PC-9 (cell line): ENCODE results near the gene HOMEZ. TPM values are rescaled to one million over a fixed set of nuclear protein-coding genes. Genes with fewer than 3 reads are reported as not detected.

Experiments used
- Bru-seq: library from RNA; stranded (reverse); fragments of 400-500 nt; gene quantifications from one replicate; lab custom pipeline; 2021; lab: Mats Ljungman, UMichigan
- BruChase-seq, 2 experiments: library from RNA; stranded (reverse); fragments of 400-500 nt; gene quantifications; one replicate each; lab custom pipeline; 2021; lab: Mats Ljungman, UMichigan
- BruUV-seq: library from RNA; stranded (reverse); fragments of 400-500 nt; replicated peaks from 2 replicates; lab custom pipeline; 2021; lab: Mats Ljungman, UMichigan
- CTCF ChIA-PET: fragments of 300-600 bp; sonication (Branson Sonifier 250); formaldehyde crosslinking; loops from one replicate; lab custom pipeline; 2022; ENCODE audit warnings: antibody characterized with exemption; lab: Charles Lee
- POLR2A ChIA-PET: fragments of 300-600 bp; sonication (Branson Sonifier 250); formaldehyde crosslinking; loops from one replicate; lab custom pipeline; 2022; ENCODE audit warnings: antibody characterized with exemption; ENCODE audit not compliant: unreplicated experiment; lab: Charles Lee
- DNase-seq, 2 experiments: peaks; one replicate each; pipeline versions ENCODE4 v3.0.0 to v3.0.0-alpha.2; 2015 to 2022; ENCODE audit warnings: mixed read lengths in 1 of 2
- H2AFZ ChIP-seq: fragments of 200-600 bp; sonication (generic); 2 replicates; pipeline ENCODE4 v1.8.1; 2017; ENCODE audit warnings: antibody characterized with exemption
- H3F3A ChIP-seq: fragments of 200-600 bp; sonication (generic); 2 replicates; pipeline ENCODE4 v1.8.1; 2017; ENCODE audit warnings: antibody characterized with exemption, mild to moderate bottlenecking, low read depth; ENCODE audit not compliant: insufficient read depth
- H3K27ac ChIP-seq: fragments of 200-600 bp; sonication (generic); 2 replicates; pipeline ENCODE4 v1.6.1; 2016; ENCODE audit warnings: mixed run types
- H3K27me3 ChIP-seq: fragments of 200-600 bp; sonication (generic); 2 replicates; pipeline ENCODE4 v1.6.1; 2016; ENCODE audit warnings: low read depth, mixed run types; ENCODE audit not compliant: insufficient read depth
- H3K36me3 ChIP-seq: fragments of 200-600 bp; sonication (generic); 2 replicates; pipeline ENCODE4 v1.6.1; 2016; ENCODE audit warnings: low read depth, mixed run types
- H3K4me1 ChIP-seq: fragments of 200-600 bp; sonication (generic); replicated peaks from 2 replicates; pipeline ENCODE4 v1.6.1; 2016; ENCODE audit warnings: mixed run types; ENCODE audit not compliant: insufficient read depth
- H3K4me2 ChIP-seq: fragments of 200-600 bp; sonication (generic); 2 replicates; pipeline ENCODE4 v1.6.1; 2017; ENCODE audit warnings: mixed run types
- H3K4me3 ChIP-seq: fragments of 200-600 bp; sonication (generic); 2 replicates; pipeline ENCODE4 v1.6.1; 2016; ENCODE audit warnings: mixed run types
- H3K79me2 ChIP-seq: fragments of 200-600 bp; sonication (generic); 2 replicates; pipeline ENCODE4 v1.6.1; 2017; ENCODE audit warnings: low read depth, mixed run types
- H3K9me2 ChIP-seq: fragments of 200-600 bp; sonication (generic); 2 replicates; pipeline ENCODE4 v1.8.1; 2017; ENCODE audit warnings: mild to moderate bottlenecking; ENCODE audit not compliant: insufficient read depth
- H3K9me3 ChIP-seq: fragments of 200-600 bp; sonication (generic); 2 replicates; pipeline ENCODE4 v1.8.1; 2016; ENCODE audit warnings: low read depth; ENCODE audit not compliant: insufficient read depth
- H4K20me1 ChIP-seq: fragments of 200-600 bp; sonication (generic); 2 replicates; pipeline ENCODE4 v1.8.1; 2017; ENCODE audit not compliant: insufficient read depth
- EZH2 ChIP-seq: fragments of 200-600 bp; sonication (generic); IDR thresholded peaks from 2 replicates; pipeline ENCODE4 v1.8.0; 2017; ENCODE audit warnings: antibody characterized with exemption, low read depth
- intact Hi-C: fragments of 100-400 bp; cut with micrococcal nuclease; formaldehyde crosslinking; loops from one replicate; pipeline ENCODE4 v1.10.0; 2022; ENCODE audit not compliant: unreplicated experiment
- long read RNA-seq: library from polyadenylated mRNA; stranded (forward); transcript quantifications from one replicate; pipeline ENCODE4 v2.0.0, GENCODE V29; 2022
- total RNA-seq: library from RNA; stranded (reverse); gene quantifications from 2 replicates; pipeline ENCODE4 v1.2.3, GENCODE V29; 2021
- TF ChIP-seq, protein P1 (sequence below): fragments of 200-600 bp; sonication (generic); conservative IDR thresholded peaks from 2 replicates; pipeline ENCODE4 v1.6.1; 2017; ENCODE audit warnings: mixed run types, antibody characterized with exemption, mild to moderate bottlenecking, moderate library complexity

The HOMEZ gene, protein sequence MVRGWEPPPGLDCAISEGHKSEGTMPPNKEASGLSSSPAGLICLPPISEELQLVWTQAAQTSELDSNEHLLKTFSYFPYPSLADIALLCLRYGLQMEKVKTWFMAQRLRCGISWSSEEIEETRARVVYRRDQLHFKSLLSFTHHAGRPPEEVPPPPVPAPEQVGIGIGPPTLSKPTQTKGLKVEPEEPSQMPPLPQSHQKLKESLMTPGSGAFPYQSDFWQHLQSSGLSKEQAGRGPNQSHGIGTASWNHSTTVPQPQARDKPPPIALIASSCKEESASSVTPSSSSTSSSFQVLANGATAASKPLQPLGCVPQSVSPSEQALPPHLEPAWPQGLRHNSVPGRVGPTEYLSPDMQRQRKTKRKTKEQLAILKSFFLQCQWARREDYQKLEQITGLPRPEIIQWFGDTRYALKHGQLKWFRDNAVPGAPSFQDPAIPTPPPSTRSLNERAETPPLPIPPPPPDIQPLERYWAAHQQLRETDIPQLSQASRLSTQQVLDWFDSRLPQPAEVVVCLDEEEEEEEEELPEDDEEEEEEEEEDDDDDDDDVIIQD
- total RNA-seq (14.0 TPM in 2 replicates), Bru-seq, nascent RNA (percentile 56 among the genes with signal in this experiment), BruChase-seq, experiment 1, labeled RNA remaining after a 2-hour chase (percentile 57 among the genes with signal in this experiment), BruChase-seq, experiment 2, labeled RNA remaining after a 6-hour chase (percentile 49 among the genes with signal in this experiment)
- long read RNA-seq, full-length matches to known transcripts, result 5 of 14 reads
- long read RNA-seq, partial matches to known transcripts, result 2 of 14 reads
- long read RNA-seq, other reads (novel, unspliced or antisense), result 7 of 14 reads

DNA sequence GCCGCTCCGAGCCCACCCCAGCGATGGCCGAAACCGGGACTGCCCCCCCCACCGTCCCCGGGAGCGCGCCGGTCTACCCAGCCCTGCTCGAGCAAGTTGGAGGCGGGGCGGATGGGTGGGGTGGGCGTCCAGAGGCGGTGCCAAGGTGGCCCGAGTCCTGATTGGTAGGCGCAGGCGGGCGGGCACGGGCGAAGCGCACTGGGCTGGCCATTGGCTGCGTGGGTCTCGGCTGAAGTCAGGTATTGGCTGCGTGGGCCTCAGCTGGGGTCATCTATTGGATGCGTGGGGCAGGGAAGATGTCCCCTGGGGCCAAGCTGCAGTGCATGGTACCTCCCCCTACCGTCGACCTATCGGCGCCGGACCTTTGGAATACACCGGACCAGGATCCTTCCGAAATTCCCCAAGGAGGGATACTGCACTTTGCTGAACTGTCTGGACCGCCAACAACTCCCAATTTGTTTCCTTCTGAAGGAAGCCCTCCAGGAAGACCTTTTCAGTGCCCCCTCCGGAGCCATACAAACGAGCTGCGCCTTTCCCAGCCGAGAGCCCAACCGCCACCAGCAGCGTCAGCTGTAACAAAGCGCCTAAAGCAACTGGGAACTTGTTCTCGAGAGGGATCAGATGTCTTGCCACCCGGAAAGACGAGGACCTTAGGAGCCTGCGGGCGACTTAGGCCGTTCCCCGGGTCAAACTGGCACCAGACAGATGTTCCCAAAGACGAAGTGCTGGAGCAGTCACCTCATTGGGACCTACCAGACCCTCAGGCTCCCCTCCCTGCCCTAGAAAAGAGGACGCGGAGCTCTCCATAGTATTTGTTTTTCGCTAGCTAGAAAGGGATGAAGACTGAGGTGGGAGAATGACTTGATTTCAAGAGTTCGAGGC is at the start of gene HOMEZ:
Gene HOMEZ, minus strand, starts transcription at position 113 of the 882 bp plus-strand sequence. CDS start 180 bp downstream, outside the sequence.
- no peaks in the 10 kb centered on the region for H4K20me1 ChIP-seq
- peak; percentile 91 to 96 for DNase-seq
- H3F3A ChIP-seq, result peaks cover 9% of the 10 kb centered on the region; the same call in 1 of the 2 replicates
- peaks cover 19% of the 10 kb centered on the region for H3K79me2 ChIP-seq
- peak within 1 kb of the TSS; percentile 87 for H2AFZ ChIP-seq
- peak within 1 kb of the TSS; percentile 56 for H3K27ac ChIP-seq
- TF ChIP-seq EZH2, result no peak
- TF ChIP-seq, protein P1, sequence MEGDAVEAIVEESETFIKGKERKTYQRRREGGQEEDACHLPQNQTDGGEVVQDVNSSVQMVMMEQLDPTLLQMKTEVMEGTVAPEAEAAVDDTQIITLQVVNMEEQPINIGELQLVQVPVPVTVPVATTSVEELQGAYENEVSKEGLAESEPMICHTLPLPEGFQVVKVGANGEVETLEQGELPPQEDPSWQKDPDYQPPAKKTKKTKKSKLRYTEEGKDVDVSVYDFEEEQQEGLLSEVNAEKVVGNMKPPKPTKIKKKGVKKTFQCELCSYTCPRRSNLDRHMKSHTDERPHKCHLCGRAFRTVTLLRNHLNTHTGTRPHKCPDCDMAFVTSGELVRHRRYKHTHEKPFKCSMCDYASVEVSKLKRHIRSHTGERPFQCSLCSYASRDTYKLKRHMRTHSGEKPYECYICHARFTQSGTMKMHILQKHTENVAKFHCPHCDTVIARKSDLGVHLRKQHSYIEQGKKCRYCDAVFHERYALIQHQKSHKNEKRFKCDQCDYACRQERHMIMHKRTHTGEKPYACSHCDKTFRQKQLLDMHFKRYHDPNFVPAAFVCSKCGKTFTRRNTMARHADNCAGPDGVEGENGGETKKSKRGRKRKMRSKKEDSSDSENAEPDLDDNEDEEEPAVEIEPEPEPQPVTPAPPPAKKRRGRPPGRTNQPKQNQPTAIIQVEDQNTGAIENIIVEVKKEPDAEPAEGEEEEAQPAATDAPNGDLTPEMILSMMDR, result no peak
- H3K36me3 ChIP-seq, result no peaks in the 10 kb centered on the region
- no peaks in the 10 kb centered on the region for H3K27me3 ChIP-seq
- TSS peak; percentile 97 for BruUV-seq
- H3K9me2 ChIP-seq, result no peaks in the 10 kb centered on the region
- H3K4me3 ChIP-seq, result peak within 1 kb of the TSS; percentile 94
- no peaks in the 10 kb centered on the region for H3K9me3 ChIP-seq
- peak within 1 kb of the TSS; percentile 82 for H3K4me2 ChIP-seq
- intact Hi-C loops, result no loop called here
- ChIA-PET CTCF (interaction anchor here (0.6 kb wide), 2 partner anchors 20 kb away, joined by 4 to 6 read pairs; no protein-coding TSS in a partner anchor), POLR2A (interaction anchor here (0.6 kb wide), 2 partner anchors 19 to 131 kb away, joined by 4 to 6 read pairs; no protein-coding TSS in a partner anchor)
- peaks cover 10% of the 10 kb centered on the region for H3K4me1 ChIP-seq

DNA sequence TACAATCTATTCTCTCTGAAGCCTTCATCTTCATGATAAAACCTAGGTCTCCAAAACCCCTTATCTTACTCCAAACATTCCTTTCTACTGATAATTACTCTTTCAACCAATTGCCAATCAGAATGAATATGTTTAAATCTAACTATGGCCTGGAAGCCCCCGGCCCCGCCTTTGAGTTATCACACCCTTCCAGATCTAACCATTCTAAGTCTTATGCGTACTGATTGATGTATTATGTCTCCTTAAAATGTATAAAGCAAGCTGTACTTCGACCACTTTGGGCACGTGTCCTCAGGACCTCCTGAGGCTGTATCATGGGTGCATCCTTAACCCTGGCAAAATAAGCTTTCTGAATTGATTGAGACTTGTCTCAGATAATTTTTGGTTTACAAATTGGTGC is 49.7 kb upstream of the HOMEZ start:
- Histone ChIP-seq H3F3A (no peaks in the 10 kb centered on the region), H3K4me3 (no peak overlapping the region), H3K36me3 (no peaks in the 10 kb centered on the region), H3K9me2 (no peaks in the 10 kb centered on the region), H2AFZ (no peak overlapping the region), H3K4me2 (no peak overlapping the region), H3K4me1 (no peaks in the 10 kb centered on the region), H3K79me2 (no peaks in the 10 kb centered on the region), H3K9me3 (no peaks in the 10 kb centered on the region), H3K27me3 (peaks cover 45% of the 10 kb centered on the region), H4K20me1 (no peaks in the 10 kb centered on the region), H3K27ac (no peak overlapping the region)
- CTCF ChIA-PET, result interaction anchor here (0.7 kb wide), 1 partner anchor 9 kb away, joined by 9 read pairs; no protein-coding TSS in a partner anchor
- POLR2A ChIA-PET, result no interaction called here
- intact Hi-C loops, result no loop called here
- TF ChIP-seq, protein P1, result no peak
- TF ChIP-seq EZH2, result no peak
- BruUV-seq, result no TSS peak
- no peak for DNase-seq
